ENCODE measurements around the gene GSK3B.

The GSK3B gene

GRCh38 chr3:120089089-120089488 lies 5.2 kb downstream of the GSK3B start:
- peaks cover 16% of the 10 kb centered on the region for H3K36me3 ChIP-seq (ENCODE audit: insufficient read depth, low read length)
- H2AFZ ChIP-seq (ENCODE audit: low read depth, low read length), result no peak overlapping the region
- H3K27ac ChIP-seq (ENCODE audit: low read length), result no peak overlapping the region
- H3K4me2 ChIP-seq (ENCODE audit: insufficient read depth, low read length), result peak overlapping the region; percentile 84
- no peak overlapping the region; the same call in 1 of the 2 replicates for H3K9ac ChIP-seq (ENCODE audit: low read depth, low read length)
- peak overlapping the region in 1 of 2 experiments; percentile 11; a peak in 2 of 4 replicates for H3K4me3 ChIP-seq (ENCODE audit: low read depth in 1 of 2, low read length in 2 of 2)
- no peaks in the 10 kb centered on the region for H3K9me3 ChIP-seq (ENCODE audit: insufficient read depth, low read length, severe bottlenecking)
- H3K4me1 ChIP-seq (ENCODE audit: insufficient read depth, low read length), result peaks cover 50% of the 10 kb centered on the region
- DNase-seq (no peak), ATAC-seq (ENCODE audit: insufficient read depth, low read depth) (no peak)
- no peaks in the 10 kb centered on the region for H3K27me3 ChIP-seq (ENCODE audit: insufficient read depth, low read length, poor library complexity)
- TF ChIP-seq, protein P1, sequence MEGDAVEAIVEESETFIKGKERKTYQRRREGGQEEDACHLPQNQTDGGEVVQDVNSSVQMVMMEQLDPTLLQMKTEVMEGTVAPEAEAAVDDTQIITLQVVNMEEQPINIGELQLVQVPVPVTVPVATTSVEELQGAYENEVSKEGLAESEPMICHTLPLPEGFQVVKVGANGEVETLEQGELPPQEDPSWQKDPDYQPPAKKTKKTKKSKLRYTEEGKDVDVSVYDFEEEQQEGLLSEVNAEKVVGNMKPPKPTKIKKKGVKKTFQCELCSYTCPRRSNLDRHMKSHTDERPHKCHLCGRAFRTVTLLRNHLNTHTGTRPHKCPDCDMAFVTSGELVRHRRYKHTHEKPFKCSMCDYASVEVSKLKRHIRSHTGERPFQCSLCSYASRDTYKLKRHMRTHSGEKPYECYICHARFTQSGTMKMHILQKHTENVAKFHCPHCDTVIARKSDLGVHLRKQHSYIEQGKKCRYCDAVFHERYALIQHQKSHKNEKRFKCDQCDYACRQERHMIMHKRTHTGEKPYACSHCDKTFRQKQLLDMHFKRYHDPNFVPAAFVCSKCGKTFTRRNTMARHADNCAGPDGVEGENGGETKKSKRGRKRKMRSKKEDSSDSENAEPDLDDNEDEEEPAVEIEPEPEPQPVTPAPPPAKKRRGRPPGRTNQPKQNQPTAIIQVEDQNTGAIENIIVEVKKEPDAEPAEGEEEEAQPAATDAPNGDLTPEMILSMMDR (IDR thresholded peaks at IDR 0.05; ENCODE audit: borderline replicate concordance, extremely low read depth, low read length, poor library complexity, severe bottlenecking), result no peak
- no peak for TF ChIP-seq EZH2 (IDR thresholded peaks at IDR 0.05; ENCODE audit: borderline replicate concordance, low read depth, low read length, severe bottlenecking)
- peaks cover 83% of the 10 kb centered on the region for H4K20me1 ChIP-seq (ENCODE audit: insufficient read depth, low read length)
- H3K79me2 ChIP-seq (ENCODE audit: insufficient read depth, low read length), result peaks cover 97% of the 10 kb centered on the region

DNA sequence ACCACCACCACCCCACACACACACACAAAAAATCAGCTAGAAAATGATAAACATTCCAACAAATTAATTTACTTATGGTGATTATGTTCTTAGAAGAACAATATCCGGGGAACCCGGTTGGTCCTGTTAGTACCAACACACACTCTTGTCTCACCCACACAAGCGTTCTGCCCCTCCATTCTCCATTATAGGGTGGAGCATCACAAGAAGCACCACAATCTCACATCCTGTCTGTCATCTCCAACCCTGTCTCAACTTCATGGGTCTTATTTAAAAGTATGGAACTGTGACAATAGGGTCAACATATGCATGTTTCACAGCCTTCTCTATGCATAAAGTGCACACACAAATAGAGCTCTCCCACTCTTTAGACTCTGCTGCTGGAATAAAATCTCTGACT lies 5.6 kb downstream of the GSK3B start:
- Histone ChIP-seq H3K4me3 (ENCODE audit: low read depth in 1 of 2, low read length in 2 of 2) (peak overlapping the region in 1 of 2 experiments; percentile 11; a peak in 1 of 4 replicates), H4K20me1 (ENCODE audit: insufficient read depth, low read length) (peaks cover 87% of the 10 kb centered on the region), H3K4me2 (ENCODE audit: insufficient read depth, low read length) (peak overlapping the region; percentile 84), H3K36me3 (ENCODE audit: insufficient read depth, low read length) (peaks cover 18% of the 10 kb centered on the region), H2AFZ (ENCODE audit: low read depth, low read length) (no peak overlapping the region), H3K9me3 (ENCODE audit: insufficient read depth, low read length, severe bottlenecking) (no peaks in the 10 kb centered on the region), H3K79me2 (ENCODE audit: insufficient read depth, low read length) (peaks cover 100% of the 10 kb centered on the region), H3K4me1 (ENCODE audit: insufficient read depth, low read length) (peaks cover 50% of the 10 kb centered on the region), H3K27ac (ENCODE audit: low read length) (no peak overlapping the region), H3K9ac (ENCODE audit: low read depth, low read length) (no peak overlapping the region), H3K27me3 (ENCODE audit: insufficient read depth, low read length, poor library complexity) (no peaks in the 10 kb centered on the region)
- 0 out of 3 replicates have a peak, but pooled peaks have one; percentile 28 for ATAC-seq (ENCODE audit: insufficient read depth, low read depth)
- DNase-seq, result no peak
- TF ChIP-seq EZH2 (IDR thresholded peaks at IDR 0.05; ENCODE audit: borderline replicate concordance, low read depth, low read length, severe bottlenecking), result no peak
- TF ChIP-seq, protein P1 (IDR thresholded peaks at IDR 0.05; ENCODE audit: borderline replicate concordance, extremely low read depth, low read length, poor library complexity, severe bottlenecking), result no peak

GRCh38 chr3:120081719-120082118 lies 12.5 kb downstream of the GSK3B start:
- no peak for TF ChIP-seq EZH2 (IDR thresholded peaks at IDR 0.05; ENCODE audit: borderline replicate concordance, low read depth, low read length, severe bottlenecking)
- TF ChIP-seq, protein P1 (IDR thresholded peaks at IDR 0.05; ENCODE audit: borderline replicate concordance, extremely low read depth, low read length, poor library complexity, severe bottlenecking), result no peak
- no peak overlapping the region for H3K4me3 ChIP-seq (ENCODE audit: low read depth in 1 of 2, low read length in 2 of 2)
- H3K9ac ChIP-seq (ENCODE audit: low read depth, low read length), result no peak overlapping the region
- H3K4me2 ChIP-seq (ENCODE audit: insufficient read depth, low read length), result no peak overlapping the region
- H2AFZ ChIP-seq (ENCODE audit: low read depth, low read length), result no peak overlapping the region
- peaks cover 99% of the 10 kb centered on the region for H3K79me2 ChIP-seq (ENCODE audit: insufficient read depth, low read length)
- ATAC-seq (ENCODE audit: insufficient read depth, low read depth), result no peak
- H3K4me1 ChIP-seq (ENCODE audit: insufficient read depth, low read length), result peaks cover 26% of the 10 kb centered on the region
- peaks cover 23% of the 10 kb centered on the region for H3K36me3 ChIP-seq (ENCODE audit: insufficient read depth, low read length)
- no peak overlapping the region for H3K27ac ChIP-seq (ENCODE audit: low read length)
- H4K20me1 ChIP-seq (ENCODE audit: insufficient read depth, low read length), result peaks cover 87% of the 10 kb centered on the region
- H3K27me3 ChIP-seq (ENCODE audit: insufficient read depth, low read length, poor library complexity), result no peaks in the 10 kb centered on the region
- DNase-seq, result no peak
- no peaks in the 10 kb centered on the region for H3K9me3 ChIP-seq (ENCODE audit: insufficient read depth, low read length, severe bottlenecking)

All from DND-41 (cell line).